DMS 273 (cell line): ENCODE measurements around the gene CDON.
A peak's percentile ranks its signal among the peaks of the same experiment; 100 is the strongest.
"Not testable (repeated sequence)": the region's sequence is repeated elsewhere in the genome, so short reads cannot be mapped to it uniquely, and the experiment has no call there.

ENCODE experiments used
- DNase-seq: peaks from one replicate; lab custom pipeline; 2025; ENCODE audit not compliant: unreplicated experiment; lab: John Stamatoyannopoulos, UW

The CDON gene

DNA sequence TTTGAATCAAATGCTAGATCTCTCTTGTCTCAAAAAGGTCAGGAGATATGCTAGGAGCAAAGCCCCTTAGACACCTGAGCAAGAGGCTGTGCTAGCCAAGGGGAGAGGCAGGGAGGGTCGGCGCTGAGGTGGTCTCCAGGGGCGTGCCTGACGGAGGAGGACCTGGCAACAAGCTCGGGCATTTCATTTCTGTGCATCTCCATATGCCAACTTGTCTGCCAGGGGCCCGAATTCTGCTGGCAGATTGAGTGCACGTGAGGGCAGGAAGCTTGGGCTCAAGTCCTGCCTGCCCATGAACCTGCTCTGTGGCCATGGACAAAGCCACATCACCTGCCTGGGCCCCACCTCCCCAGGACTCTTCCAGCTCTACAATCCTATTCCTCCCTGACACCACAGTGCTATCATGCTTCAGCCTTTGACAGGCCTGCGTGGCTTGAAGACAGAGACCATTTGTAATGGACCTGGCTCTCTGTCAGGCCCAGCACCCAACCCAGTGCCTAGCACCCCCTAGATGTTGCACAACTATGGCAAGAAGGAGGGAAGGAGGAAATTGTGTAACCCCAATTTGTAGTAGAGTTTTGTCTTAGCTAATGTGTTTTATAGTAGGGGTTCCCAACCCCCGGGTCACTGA, 133.1 kb downstream of the CDON start:
- no peak for DNase-seq

DNA sequence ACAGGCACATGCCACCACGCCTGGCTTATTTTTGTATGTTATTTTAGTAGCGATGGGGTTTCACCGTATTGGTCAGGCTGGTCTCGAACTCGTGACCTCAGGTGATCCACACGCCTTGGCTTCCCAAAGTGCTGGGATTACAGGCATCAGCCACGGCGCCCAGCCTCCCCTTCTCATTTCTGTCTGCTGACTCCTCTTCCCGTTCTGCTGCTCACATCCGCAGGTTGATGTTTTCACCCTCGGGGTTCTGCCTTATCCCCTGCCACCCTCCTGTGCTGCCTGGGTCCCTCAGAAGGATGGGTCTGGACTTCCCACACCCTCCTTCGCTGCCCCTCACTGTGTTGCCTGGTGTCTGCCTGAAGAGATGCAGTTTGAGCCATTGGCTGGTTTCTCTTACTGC, 136.0 kb downstream of the CDON start:
- no peak for DNase-seq

DNA sequence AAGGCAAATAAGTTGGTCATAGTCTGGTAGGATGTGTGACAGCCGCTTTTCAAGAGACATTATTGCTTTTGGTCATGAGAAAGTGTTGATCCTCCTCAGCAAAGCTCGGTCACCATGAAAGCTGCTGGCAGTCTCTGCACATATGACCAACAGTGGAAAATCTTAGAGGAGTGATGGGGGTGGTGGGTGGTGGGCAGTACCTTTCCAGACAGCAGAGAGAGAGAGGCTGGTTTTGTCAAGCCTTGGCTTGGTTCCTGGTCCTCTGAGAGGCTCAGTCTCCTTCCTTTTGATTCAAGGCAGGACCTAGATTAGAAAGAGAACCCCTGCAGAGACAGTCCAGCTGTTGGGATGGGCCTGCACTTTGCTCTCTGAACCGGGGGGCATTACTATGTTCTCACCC, 136.9 kb downstream of the CDON start:
- no peak for DNase-seq

DNA sequence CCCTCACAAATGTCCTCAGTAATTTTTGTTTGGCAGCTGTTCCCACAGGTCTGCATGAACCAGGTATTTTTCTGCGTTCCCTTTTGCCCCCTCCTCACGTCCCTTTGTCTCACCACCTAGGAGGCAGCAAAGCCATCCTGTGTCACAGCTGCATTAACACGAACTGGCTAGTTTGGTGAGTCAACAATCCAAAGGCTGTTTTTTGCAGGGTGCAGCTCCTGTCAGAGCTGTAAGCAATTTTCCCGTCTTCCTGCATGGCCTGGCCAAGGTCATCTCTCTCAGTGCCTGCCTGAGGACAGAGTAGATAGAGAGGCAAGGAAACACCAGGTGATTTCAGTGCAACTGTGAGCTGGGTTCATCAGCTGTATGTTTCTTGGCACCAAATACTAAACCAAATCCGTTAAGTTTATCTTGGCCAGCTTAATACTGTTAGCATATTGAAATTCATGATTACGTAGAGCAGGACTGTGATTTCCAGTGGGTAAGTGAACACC, 137.4 kb downstream of the CDON start:
- no peak for DNase-seq

DNA sequence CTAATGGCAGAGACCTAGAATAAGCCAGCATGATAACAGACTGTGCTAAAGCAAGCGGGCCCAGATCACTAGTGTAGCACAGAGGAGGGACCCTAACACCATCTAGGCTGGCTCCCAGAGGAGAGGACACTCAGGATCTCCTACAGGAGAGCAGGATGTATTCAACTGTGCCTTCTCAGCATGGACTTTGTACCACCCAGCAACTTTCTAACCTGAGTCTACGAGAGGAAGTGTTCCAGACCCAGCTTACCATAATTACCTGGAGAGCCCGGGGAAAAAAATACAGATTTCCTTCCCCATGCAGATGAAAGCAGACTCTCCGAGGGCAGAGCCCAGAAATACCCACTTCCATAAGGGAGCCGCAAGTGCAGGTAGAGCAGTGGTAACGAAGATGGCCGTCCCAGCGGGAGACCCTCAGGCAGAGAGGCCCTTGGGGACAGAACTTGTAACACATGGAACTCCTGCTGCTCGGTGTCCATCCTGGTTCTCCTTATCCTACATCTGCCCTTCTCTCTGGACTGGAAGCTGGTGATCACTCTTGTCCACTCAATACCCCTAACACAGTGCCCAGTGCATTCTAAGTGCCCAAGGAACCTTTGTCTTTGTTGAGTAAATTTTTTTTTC, 138.2 kb downstream of the CDON start:
- DNase-seq, result no peak

DNA sequence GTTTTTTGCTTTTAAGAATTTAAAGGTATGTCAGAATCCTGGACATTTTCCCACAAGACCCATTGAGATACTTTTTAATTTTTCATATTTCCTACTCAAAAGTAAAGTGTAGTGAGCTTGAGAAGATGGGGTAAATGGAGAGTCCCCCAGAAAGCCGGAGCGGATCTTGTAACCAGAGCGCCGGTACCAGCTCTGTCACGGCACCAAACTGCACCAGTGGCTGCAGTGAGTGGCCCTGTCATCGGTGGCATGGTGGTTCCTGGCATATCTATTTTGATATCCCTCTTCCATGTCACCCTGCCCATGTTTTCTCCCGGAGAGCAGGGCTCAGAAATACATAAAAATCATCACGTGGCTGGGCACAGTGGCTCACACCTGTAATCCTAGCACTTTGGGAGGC, 139.0 kb downstream of the CDON start:
- no peak for DNase-seq

DNA sequence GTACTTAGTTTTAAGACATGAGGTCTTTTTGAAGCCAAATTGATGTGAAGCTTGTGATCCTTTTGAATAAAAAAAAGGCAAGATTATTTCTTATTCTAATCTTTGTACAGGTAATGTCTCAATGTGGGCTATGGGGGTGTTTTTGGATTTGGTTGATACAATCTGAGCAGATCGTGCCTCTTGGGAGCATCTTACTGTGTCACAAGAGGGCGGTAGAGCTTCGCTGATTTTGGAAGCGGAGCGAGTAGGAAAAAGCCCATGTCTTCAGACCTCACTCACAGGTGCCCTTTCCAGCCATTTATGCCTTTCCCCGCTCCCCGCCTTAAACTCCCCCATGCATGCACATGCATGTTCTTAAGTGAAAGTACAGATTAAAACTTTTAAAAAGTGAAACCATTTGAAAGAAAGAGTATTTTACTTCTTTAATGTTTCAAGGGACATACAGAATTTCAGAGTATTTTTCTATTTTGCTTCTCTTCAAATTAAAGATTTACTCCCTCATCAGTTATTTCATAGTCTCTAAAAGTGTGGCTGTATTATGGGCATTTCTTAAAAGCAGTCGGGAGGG, 139.6 kb downstream of the CDON start:
- DNase-seq, result peak; percentile 86

DNA sequence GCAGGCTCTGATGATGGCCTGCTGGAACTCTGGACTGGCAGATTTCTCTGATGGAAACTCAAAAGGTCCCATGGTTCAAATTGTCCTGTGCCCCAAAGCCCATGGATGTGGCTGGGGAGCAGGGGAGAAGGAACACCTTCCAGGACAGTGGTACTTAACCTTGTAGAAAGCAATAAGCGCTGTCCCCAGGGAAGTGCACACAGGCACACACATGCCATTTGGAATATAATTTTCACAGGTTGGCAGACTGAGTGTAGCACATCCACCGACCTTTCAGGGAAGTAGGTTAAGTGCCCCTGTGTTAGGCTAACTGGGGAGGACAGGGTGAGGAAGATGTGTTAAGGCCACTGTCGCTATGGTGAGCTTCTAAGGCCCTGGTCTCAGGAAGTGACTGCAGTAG, 140.5 kb downstream of the CDON start:
- DNase-seq, result no peak

DNA sequence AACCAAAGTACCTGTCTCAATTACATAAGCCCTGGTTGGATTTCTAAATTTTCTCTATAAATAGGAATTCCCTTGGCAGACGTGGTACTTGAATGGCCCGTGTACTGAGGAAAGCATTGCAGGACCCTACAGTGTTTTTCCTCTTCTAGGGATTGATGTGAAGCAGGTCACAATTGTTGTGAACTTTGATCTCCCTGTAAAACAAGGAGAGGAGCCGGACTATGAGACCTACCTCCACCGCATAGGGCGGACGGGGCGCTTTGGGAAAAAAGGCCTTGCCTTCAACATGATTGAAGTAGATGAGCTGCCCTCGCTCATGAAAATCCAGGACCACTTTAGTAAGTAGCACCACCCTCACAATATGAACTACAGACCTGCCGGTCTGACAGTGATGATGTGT, 141.6 kb downstream of the CDON start:
- DNase-seq, result no peak

DNA sequence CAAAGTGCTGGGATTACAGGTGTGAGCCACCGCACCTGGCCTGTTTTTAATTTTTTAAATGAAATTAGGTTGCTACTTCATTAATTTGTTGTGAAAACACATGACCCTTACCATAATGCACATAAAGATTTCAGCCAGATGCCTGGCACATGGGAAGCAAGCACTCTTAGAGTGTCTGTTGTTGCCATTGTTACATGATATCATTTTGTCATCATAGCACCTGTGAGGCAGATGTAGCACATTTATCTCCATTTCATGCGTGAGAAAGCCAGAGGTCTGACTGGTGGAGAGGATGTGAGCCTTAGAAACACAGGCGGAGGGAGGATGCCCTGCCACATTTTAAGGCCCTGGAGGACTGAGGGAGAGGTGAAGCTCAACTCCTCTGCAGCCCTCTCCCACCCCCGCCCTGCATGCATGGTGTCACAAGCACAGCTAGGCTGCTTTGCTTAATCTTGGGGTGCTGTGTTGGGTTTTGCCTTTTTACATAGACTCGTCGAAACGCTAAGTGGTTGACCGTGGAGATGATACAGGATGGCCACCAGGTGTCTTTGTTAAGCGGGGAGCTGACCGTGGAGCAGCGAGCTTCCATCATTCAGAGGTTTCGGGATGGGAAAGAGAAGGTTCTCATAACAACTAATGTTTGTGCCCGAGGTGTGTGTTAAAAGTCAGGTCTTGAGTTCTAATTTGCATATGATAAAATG, 144.4 kb downstream of the CDON start:
- no peak for DNase-seq

DNA sequence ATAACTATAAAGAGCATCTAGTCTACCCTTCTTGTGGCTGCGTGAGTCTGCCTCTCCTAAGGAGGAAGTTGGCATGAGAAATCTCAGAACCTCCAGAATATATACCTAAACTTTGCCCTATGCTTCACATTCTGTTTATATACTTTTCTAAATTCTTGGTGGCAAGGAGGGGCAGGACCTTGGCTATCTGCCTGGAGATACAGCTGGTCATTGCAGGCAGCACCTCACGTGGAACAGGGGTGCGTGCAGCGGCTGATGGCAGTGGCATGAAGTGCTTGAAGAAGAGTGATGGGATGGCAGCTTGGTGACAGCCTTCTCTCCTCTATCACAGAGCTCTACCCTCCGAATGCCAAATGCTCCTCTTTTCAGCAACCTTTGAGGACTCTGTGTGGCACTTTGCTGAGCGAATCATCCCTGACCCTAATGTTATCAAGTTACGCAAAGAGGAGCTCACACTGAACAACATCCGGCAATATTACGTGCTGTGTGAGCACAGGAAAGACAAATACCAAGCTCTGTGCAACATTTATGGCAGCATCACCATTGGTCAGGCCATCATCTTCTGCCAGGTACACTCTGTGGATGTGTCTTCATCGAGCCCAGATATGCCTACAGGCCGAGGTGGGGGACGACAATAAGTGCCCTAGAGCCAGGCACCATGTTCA, 145.9 kb downstream of the CDON start:
- no peak for DNase-seq

DNA sequence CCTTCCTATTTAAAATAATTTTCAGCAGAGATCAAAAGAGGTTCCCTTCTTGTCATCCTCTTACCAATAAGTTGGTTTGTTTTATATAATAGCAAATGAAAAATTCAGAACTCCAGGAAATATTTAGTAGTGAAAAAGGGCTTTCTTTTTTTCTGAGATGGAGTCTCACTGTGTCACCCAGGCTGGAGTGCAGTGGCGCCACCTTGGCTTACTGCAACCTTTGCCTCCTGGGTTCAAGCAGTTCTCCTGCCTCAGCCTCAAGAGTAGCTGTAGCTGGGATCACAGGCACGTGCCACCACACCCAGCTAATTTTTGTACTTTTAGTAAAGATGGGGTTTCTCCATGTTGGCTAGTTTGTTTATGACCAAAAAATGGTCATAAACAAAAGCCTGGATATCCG, 148.1 kb downstream of the CDON start:
- DNase-seq, result not testable (repeated sequence)

DNA sequence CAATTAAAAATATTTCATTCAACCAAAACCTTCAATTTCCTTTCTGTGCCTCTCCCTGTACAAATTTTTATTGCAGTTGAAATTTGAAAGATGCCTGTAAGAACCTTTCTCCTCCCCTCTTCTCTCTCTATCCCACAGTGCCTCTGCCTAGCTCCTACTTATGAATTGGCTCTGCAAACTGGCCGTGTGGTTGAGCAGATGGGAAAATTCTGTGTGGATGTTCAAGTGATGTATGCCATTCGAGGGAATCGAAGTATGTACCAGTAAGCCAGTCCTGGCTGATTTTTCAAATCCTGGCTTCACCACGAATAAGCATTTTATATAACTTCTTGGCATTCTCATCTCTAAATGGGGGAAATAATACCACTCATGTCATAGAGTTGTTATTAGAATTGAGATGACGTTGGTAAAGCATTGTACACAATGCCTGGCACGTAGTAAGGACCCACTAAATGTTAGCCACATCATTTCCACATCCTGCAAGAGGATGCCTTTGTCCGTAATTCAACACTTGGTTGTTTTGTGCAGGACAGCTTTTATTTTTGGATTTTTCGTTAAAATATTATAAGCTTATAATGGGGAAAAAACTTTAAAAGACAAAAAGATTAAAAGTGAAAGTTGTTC, 152.3 kb downstream of the CDON start:
- DNase-seq, result no peak
